Lung (tissue), 12 donors: ENCODE data around the gene ITGB1. TPM values are rescaled to one million over a fixed set of nuclear protein-coding genes. Genes with fewer than 3 reads are reported as not detected.

Experiments
- ATAC-seq: fragments of 200-7000 bp; cut with Tn5 transposase; one replicate; pipeline ENCODE4 v1.9.1; 2020; ENCODE audit warnings: moderate number of reproducible peaks; ENCODE audit not compliant: insufficient read depth, low FRiP score
- DNase-seq, 3 donors: peaks; one replicate each; pipeline ENCODE4 v3.0.0-alpha.2; 2013 to 2017
- H3K27ac ChIP-seq, 2 donors: one replicate each; pipeline ENCODE4 v1.5.1; 2013; ENCODE audit warnings: mild to moderate bottlenecking in 2 of 2, moderate library complexity in 2 of 2, control low read depth in 1 of 2, inconsistent platforms in 1 of 2, low read depth in 1 of 2, low read length in 1 of 2
- H3K27me3 ChIP-seq, 3 donors: one replicate each; pipeline ENCODE4 v1.5.1; 2013; ENCODE audit warnings: low read length in 2 of 3; ENCODE audit not compliant: control insufficient read depth in 3 of 3, insufficient read depth in 3 of 3
- H3K36me3 ChIP-seq, 4 donors: one replicate each; pipeline ENCODE4 v1.5.1; 2013; ENCODE audit warnings: low read length in 4 of 4, mild to moderate bottlenecking in 1 of 4, moderate library complexity in 1 of 4; ENCODE audit not compliant: control insufficient read depth in 4 of 4, insufficient read depth in 4 of 4
- H3K4me1 ChIP-seq, 5 donors: one replicate each; pipeline ENCODE4 v1.5.1; 2013; ENCODE audit warnings: low read length in 5 of 5, mild to moderate bottlenecking in 2 of 5, moderate library complexity in 1 of 5; ENCODE audit not compliant: control insufficient read depth in 5 of 5, insufficient read depth in 5 of 5
- H3K4me3 ChIP-seq: one replicate; pipeline ENCODE4 v1.5.1; 2013; ENCODE audit warnings: mild to moderate bottlenecking, control low read depth, moderate library complexity
- H3K9ac ChIP-seq, 2 donors: one replicate each; pipeline ENCODE4 v1.5.1; 2013; ENCODE audit warnings: low read length in 2 of 2, control low read depth in 1 of 2; ENCODE audit not compliant: insufficient read depth in 1 of 2
- H3K9me3 ChIP-seq, 4 donors: one replicate each; pipeline ENCODE4 v1.5.1; 2013; ENCODE audit warnings: low read length in 3 of 4, mild to moderate bottlenecking in 1 of 4, moderate library complexity in 1 of 4; ENCODE audit not compliant: control insufficient read depth in 4 of 4, insufficient read depth in 3 of 4
- CTCF ChIP-seq: IDR thresholded peaks from 2 replicates; pipeline ENCODE4 v1.5.1; 2012; ENCODE audit warnings: mild to moderate bottlenecking; ENCODE audit errors: control extremely low read depth, extremely low read depth
- WGBS, 2 donors: extraction: QIAGEN DNeasy Blood & Tissue Kit; methylation state at CpG; one replicate each; pipeline ENCODE4 v1.1.7; 2013; 5-methylcytosine and 5-hydroxymethylcytosine counted together
- polyA plus RNA-seq, 2 donors: library from polyadenylated mRNA; stranded (reverse); fragments of 200-250 nt; gene quantifications; one replicate each; pipeline ENCODE4 v1.2.1, GENCODE V29; 2013
- total RNA-seq, 2 donors: library from RNA; depleted of rRNA in 1 of 2; stranded (reverse); fragments of >200 nt in 1 of 2; gene quantifications; one replicate each; pipeline ENCODE4 v1.2.1, GENCODE V29; 2014 to 2021
- donor health status: control.
- donor health status: control.
- donor health status: Bipolar disorder and iron deficiency.
- donor health status: healthy.
- donor health status: DM: yes; HTN: yes; CAD: no.

The ITGB1 gene
- total and polyA plus RNA-seq, 4 donors, result 105 to 445 (median 333) TPM

- WGBS, 2 donors, result 72 to 88% methylated on average over 9 of the region's 9 CpGs
These were observed 24.3 kb upstream of the ITGB1 start for GRCh38 chr10:32982293-32982709.

GRCh38 chr10:32981760-32982159, 23.7 kb upstream of the ITGB1 start:
- 43 to 54% methylated on average over 4 of the region's 4 CpGs for WGBS, 2 donors
- ATAC-seq, result no peak
- Histone ChIP-seq H3K4me3 (no peak overlapping the region), H3K27ac (peak overlapping the region; percentile 90 to 93), H3K4me1 (peaks cover 0 to 32% (median 9%) of the 10 kb centered on the region in 5 donors), H3K27me3 (no peaks in the 10 kb centered on the region), H3K9ac (no peak overlapping the region), H3K36me3 (no peaks in the 10 kb centered on the region), H3K9me3 (no peaks in the 10 kb centered on the region)
- DNase-seq, result peak; percentile 45 to 84 (median 78)
- no peak for TF ChIP-seq CTCF

More at GRCh38 chr10:32982293-32982709, 24.3 kb upstream of the ITGB1 start:
- Histone ChIP-seq H3K27ac (peak overlapping the region; percentile 82 to 93), H3K36me3 (no peaks in the 10 kb centered on the region), H3K27me3 (no peaks in the 10 kb centered on the region), H3K9ac (no peak overlapping the region), H3K9me3 (no peaks in the 10 kb centered on the region), H3K4me1 (peaks cover 0 to 32% (median 9%) of the 10 kb centered on the region in 5 donors), H3K4me3 (no peak overlapping the region)
- no peak for DNase-seq
- TF ChIP-seq CTCF, result no peak
- no peak for ATAC-seq

- Histone ChIP-seq H3K36me3 (no peaks in the 10 kb centered on the region), H3K4me3 (peak overlapping the region; percentile 29), H3K4me1 (peaks cover 0 to 30% (median 7%) of the 10 kb centered on the region in 5 donors), H3K9ac (peak overlapping the region; percentile 51 to 81), H3K9me3 (no peaks in the 10 kb centered on the region), H3K27ac (peak overlapping the region; percentile 75 to 93), H3K27me3 (no peaks in the 10 kb centered on the region)
- 14 to 17% methylated on average over 38 of the region's 38 CpGs for WGBS, 2 donors
- no peak for TF ChIP-seq CTCF
- ATAC-seq (peak; percentile 91), DNase-seq (peak; percentile 84 to 87 (median 85))
These were observed 22.8 kb upstream of the ITGB1 start for GRCh38 chr10:32980558-32981468.
